Endometrial microvascular endothelial cells (primary cell): Measurements from ENCODE around the gene UMODL1. TPM values are rescaled to one million over a fixed set of nuclear protein-coding genes. Genes with fewer than 3 reads are reported as not detected.

Experiments used
- in situ Hi-C: cut with HindIII; loops from 2 replicates; pipeline ENCODE4 v1.10.0; 2017; ENCODE audit warnings: low sequenced_read_pairs, low pct_unique_long_range_greater_than_20kb; ENCODE audit errors: inconsistent ontology term
- total RNA-seq: library from RNA; depleted of rRNA; stranded (reverse); fragments of >200 nt; gene quantifications from one replicate; pipeline ENCODE4 v1.2.3, GENCODE V29; 2015; ENCODE audit errors: inconsistent ontology term

UMODL1 gene
- total RNA-seq, 1 donor from 2014 or later: not detected

DNA sequence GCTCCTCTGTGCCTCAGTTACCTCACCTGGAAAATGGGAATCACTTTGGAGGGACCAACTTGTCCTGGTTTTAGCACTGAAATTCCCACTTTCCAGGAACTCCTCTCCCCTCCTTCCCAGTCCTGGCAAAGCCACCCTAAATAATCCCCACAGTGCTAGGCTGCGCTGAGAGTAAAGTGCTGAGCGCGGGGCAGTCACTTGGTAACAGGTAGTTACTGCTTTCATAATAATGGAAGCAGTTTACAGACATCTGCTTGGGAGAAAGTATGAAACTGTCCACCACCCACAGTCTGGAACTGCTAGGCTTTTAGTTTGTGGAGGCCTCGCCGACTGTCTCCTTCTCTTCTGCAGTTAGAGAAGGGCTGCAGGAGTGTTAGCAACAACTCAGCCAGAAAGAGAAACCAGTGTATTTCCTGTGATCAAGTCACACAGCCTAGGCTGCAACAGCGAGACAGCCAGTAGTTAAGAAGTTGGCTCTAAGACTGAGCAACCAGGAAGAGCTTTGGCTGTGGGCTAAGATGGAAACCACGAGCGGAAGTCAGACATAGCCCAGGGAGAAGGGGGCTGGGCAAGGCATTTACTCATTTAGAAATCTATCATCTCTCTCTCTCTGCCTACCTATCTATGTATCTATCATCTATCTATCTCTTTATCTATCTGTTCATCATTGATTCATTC lies 117.0 kb downstream of the UMODL1 start:
- in situ Hi-C loops: no loop called here

GRCh38 chr21:42188663-42189062 lies 117.5 kb downstream of the UMODL1 start:
- in situ Hi-C loops: no loop called here

GRCh38 chr21:42189431-42189830 lies 118.3 kb downstream of the UMODL1 start:
- in situ Hi-C loops: no loop called here

DNA sequence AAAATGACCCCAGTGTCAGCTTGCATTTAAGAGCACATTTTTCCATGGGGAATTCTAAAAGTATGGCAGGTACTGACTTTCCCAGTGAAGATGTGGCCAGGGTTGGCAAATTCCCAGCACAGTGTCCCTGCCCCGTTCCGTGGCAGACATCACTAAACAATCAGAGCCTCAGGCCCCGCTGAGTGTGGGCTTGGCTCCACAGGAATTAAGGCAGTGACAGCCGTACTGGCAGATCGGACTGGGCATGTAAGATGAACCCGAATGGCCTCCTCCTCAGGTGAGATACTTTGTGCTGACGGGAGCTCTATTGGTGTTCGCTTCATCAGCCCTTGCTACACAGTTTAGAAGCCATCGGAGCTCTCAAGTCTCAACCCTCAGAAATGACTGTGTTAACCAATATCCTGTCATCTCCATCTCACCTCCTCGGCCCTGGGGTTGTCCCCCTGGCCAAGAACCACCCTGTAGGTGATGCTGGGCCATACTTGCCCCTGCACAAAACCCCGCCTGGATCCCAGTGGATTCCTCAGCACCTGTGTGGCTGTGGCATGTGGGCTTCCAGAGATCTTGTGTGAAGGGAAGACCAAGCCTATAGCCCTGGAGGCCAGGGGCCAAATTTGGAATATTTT lies 118.9 kb downstream of the UMODL1 start:
- in situ Hi-C loops: no loop called here

- in situ Hi-C loops: no loop called here
Measured at GRCh38 chr21:42190486-42190863, 119.4 kb downstream of the UMODL1 start.

GRCh38 chr21:42191064-42191463 lies 119.9 kb downstream of the UMODL1 start:
- in situ Hi-C loops: no loop called here

DNA sequence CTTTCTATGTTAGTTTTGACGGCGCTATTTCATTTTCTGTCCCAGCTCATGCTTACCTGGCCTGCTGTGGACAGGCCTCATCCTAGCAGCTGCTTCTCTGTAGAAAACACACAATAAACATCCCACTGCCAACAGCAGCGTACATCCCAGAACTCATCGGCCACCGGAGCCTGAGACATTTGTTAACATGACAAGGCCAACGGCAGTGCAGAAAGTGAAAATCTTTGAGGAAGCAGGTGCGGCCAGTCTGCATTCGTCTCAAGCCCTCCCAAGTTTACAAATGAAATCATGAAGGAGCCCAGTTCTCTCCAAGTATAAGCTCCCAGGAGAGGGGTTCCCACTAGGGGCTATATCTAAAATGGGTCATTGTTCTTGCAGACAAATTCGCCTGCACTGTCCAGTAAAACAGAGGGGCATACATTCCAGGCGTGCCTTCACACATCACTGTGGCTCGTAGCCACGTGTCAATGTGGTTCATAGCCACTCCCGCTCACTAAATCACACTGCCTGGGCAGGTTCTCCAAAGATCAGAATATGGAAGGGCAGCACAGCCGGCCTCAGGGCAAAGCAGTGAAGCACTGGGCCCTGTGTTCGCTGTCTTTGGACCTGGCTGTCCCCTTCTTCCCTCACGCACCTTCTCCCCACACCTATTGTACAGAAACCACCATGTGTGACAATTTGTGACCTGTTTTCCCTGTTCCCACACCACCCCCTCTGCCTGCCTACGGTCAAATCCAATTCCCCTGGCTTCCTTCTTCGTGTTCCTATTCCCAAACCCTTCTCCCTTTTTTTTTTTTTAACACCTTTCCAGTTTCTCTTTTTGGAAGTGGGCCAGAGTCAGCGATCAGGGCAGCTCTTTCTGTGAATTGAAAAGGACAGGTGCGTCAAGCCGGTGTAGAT lies 120.8 kb downstream of the UMODL1 start:
- in situ Hi-C loops: no loop called here

Other genes with a start within 250 kb of the UMODL1 start
- 3.8 TPM for gene PRDM15, start 192.0 kb upstream of the UMODL1 start, total RNA-seq
- 43.2 TPM for gene C2CD2, start 117.3 kb upstream of the UMODL1 start, total RNA-seq
- gene ZBTB21, start 61.0 kb upstream of the UMODL1 start, total RNA-seq: 12.5 TPM
- gene ABCG1, start 147.8 kb downstream of the UMODL1 start, total RNA-seq: 6.0 TPM
- not detected for gene TFF3, start 244.1 kb downstream of the UMODL1 start, total RNA-seq